IPS-15b (cell line): ENCODE measurements around the gene RIPPLY1.
"Not testable (repeated sequence)": the region's sequence is repeated elsewhere in the genome, so short reads cannot be mapped to it uniquely, and the experiment has no call there.

Experiments
- H3K27me3 ChIP-seq: one replicate; pipeline ENCODE4 v1.6.1; 2013; ENCODE audit warnings: low read length; ENCODE audit not compliant: control insufficient read depth, insufficient read depth
- H3K36me3 ChIP-seq: one replicate; pipeline ENCODE4 v1.6.1; 2013; ENCODE audit warnings: low read length; ENCODE audit not compliant: control insufficient read depth, insufficient read depth
- H3K4me1 ChIP-seq: one replicate; pipeline ENCODE4 v1.6.1; 2013; ENCODE audit warnings: mild to moderate bottlenecking, low read length; ENCODE audit not compliant: control insufficient read depth, insufficient read depth
- H3K4me3 ChIP-seq: one replicate; pipeline ENCODE4 v1.5.1; 2013; ENCODE audit warnings: low read depth, low read length
- H3K9ac ChIP-seq: one replicate; pipeline ENCODE4 v1.6.1; 2013; ENCODE audit warnings: low read depth, mild to moderate bottlenecking, low read length
- H3K9me3 ChIP-seq: one replicate; pipeline ENCODE4 v1.6.1; 2013; ENCODE audit warnings: mild to moderate bottlenecking, low read length; ENCODE audit not compliant: control insufficient read depth, insufficient read depth

RIPPLY1 gene

DNA sequence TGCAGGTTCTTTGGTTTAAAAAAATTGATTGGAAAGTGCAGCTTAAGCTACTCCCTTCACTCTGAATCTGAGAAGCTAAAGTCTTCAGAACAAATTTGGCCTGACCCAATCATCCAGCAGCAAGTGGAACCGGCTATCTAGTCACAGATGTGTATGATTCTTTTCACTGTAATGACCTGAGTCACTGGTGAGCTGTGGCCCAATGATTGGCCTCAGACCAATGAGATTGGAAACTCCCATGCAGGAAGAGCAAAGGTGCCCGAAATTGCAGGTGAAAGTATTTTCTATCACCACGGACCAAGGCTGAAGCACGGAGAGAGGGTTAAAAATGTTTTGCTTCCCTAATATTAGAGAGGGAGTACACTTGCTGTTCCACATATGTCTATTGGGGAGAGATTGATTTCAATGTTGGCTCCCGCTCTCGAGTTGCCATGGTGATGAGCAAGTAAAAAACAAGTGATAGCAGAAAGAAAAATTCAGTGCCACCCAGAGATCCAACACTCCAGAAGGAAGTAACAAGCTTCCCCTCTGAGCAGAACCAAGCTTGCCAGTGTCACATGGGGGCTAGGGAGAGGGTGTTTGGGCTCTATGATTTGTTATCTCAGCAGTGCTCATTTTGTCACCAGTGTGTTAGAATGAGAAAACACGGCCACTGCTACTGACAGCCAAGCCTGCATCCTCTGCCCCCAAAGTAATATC is 11.2 kb downstream of the RIPPLY1 start:
- H3K27me3 ChIP-seq, result no peaks in the 10 kb centered on the region
- H3K4me3 ChIP-seq, result no peak overlapping the region
- H3K9ac ChIP-seq, result no peak overlapping the region
- H3K36me3 ChIP-seq, result no peaks in the 10 kb centered on the region
- H3K4me1 ChIP-seq, result peaks cover 2% of the 10 kb centered on the region
- H3K9me3 ChIP-seq, result no peaks in the 10 kb centered on the region

DNA sequence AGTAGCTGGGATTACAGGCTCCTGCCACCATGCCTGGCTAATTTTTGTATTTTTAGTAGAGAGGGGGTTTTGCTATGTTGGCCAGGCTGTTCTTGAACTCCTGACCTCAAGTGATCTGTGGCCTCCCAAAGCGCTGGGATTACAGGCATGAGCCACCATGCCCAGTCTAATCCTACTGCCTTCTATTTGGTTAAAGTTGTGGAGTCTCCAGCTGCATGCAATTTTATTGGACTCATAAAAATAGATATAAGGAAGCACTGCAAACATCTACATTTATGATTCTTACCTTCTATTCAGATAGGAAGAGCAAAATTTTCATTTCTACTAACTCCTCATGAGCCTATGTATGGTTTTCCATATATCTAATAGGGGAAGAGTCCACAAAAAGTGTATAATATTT is 13.7 kb downstream of the RIPPLY1 start:
- Histone ChIP-seq H3K27me3 (no peaks in the 10 kb centered on the region), H3K4me3 (no peak overlapping the region), H3K4me1 (peaks cover under 1% of the 10 kb centered on the region)

DNA sequence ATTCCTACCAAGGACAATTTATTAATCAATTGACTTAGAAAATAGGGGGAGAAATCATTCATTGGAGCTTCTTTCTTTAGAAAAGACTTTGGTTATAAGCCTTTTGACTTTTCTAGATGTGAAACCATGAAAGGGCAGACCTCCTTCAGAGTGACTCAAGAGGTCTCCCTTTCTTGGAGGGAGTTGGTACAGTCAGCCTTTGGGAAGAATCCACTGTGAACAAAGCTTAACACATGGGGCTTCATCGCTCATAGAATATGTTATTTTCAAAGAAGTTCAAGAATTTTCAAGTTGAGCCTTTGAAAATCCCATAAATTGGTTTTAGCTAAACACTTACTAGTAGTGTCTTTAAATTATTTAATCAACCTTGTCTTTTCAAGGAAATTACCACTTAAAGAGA is 28.0 kb downstream of the RIPPLY1 start:
- Histone ChIP-seq H3K27me3 (no peaks in the 10 kb centered on the region), H3K9me3 (no peaks in the 10 kb centered on the region), H3K4me1 (peaks cover 8% of the 10 kb centered on the region)

More for the DNA sequence above, 13.7 kb downstream of the RIPPLY1 start:
- Histone ChIP-seq H3K36me3 (no peaks in the 10 kb centered on the region), H3K9ac (no peak overlapping the region), H3K9me3 (no peaks in the 10 kb centered on the region)

DNA sequence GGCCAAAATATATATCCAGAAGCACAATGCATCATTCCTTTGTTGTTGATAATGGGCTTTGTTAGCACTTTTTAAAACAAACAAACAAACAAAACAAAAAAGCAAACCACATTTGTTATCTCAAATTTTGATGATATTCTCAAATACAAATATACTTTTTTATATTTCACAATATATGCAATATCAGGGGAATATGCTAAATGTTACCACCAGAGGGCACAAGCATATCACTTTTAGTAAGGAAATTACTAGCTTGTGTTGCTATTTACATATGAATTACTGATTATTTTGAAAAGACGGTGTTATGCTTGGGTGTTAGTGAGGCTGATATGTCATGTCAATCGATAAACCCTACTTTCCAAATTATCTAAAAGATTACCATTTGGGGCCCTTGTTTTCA is 29.1 kb downstream of the RIPPLY1 start:
- H3K36me3 ChIP-seq, result no peaks in the 10 kb centered on the region
- no peak overlapping the region for H3K9ac ChIP-seq
- no peak overlapping the region for H3K4me3 ChIP-seq
- H3K9me3 ChIP-seq, result no peaks in the 10 kb centered on the region
- H3K4me1 ChIP-seq, result peaks cover 8% of the 10 kb centered on the region
- H3K27me3 ChIP-seq, result no peaks in the 10 kb centered on the region

More for the DNA sequence above, 28.0 kb downstream of the RIPPLY1 start:
- Histone ChIP-seq H3K36me3 (no peaks in the 10 kb centered on the region), H3K4me3 (no peak overlapping the region), H3K9ac (no peak overlapping the region)

DNA sequence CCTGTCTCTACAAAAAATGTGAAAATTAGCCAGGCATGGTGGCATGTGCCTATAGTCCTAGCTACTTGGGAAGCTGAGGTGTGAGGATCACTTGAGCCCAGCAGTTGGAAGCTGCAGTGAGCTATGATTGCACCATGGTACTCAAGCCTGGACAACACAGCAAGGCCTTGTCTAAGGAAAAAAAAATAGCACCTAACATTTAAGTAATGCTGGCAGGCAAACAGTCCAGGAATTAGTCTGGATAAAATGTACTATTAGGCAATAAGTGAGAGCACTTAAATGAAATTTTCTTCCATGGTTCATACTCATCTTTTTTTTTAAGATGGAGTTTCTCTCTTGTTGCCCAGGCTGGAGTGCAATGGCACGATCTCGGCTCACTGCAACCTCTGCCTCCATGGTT is 30.3 kb downstream of the RIPPLY1 start:
- H3K4me1 ChIP-seq, H3K36me3 ChIP-seq, H3K4me3 ChIP-seq, H3K9me3 ChIP-seq, H3K27me3 ChIP-seq, H3K9ac ChIP-seq: not testable (repeated sequence)

DNA sequence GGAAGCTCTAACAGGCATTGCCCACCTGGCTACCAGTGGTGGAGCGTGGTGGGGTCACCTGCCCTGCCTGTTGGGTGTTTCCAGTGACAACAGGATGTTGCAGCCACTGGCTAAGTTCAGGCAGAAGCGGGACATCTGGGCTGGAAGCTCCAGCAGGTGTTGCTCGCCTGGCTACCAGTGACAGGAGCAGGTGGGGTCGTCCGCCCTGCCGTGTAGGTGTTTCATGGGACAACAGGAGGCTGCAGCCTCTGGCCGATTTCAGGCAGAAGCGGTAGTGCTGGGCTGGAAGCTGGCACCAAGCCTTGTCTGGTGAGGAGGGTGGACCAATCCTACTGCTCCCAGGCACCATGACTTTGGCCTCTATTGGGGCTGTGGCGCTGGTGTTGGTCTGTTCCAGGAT is 39.4 kb downstream of the RIPPLY1 start:
- H3K9ac ChIP-seq, result no peak overlapping the region
- H3K27me3 ChIP-seq, result no peaks in the 10 kb centered on the region
- no peaks in the 10 kb centered on the region for H3K4me1 ChIP-seq
- H3K36me3 ChIP-seq, result no peaks in the 10 kb centered on the region
- no peaks in the 10 kb centered on the region for H3K9me3 ChIP-seq
- no peak overlapping the region for H3K4me3 ChIP-seq

DNA sequence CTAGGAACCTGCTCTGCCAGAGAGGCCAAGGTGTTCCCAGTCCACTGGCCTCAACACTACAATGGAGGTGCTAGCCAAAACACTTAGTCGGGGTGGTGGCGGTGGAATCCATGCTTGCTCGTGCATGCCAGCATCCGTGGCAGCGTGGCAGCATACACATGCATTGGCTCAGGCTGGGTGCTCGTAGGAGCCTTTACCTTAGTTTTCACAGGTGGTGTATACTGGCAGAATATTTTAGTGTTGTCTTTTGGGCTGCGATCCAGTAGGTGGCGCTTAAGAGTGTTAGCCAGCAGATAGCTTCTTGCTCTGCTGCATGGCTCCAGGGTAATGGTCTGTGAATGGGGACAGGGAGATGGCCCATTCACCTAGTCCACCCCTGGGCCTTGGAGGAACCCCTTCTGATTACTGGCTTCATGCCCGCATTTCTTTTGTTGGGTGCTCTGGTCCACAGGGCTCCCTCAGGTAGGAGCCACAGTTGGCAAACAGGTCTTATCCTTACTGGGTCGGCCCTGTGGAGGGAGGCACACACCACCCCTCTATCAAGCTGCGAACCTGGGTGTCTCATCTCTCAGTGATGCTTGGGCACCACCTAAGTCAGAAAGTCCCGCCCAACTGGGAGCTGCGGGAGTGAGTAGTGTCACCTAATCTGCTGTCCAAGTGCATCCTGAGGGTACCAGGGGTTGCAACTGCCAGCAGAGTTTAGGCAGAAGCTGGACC is 40.0 kb downstream of the RIPPLY1 start:
- no peaks in the 10 kb centered on the region for H3K9me3 ChIP-seq
- H3K4me1 ChIP-seq, result no peaks in the 10 kb centered on the region
- no peak overlapping the region for H3K4me3 ChIP-seq
- no peaks in the 10 kb centered on the region for H3K36me3 ChIP-seq
- H3K9ac ChIP-seq, result no peak overlapping the region
- H3K27me3 ChIP-seq, result no peaks in the 10 kb centered on the region
